HG02884 (cell line): ENCODE results near the gene MRPL20.
"Not testable (repeated sequence)": the region's sequence is repeated elsewhere in the genome, so short reads cannot be mapped to it uniquely, and the experiment has no call there.

Experiments
- ATAC-seq: cut with Tn5 transposase; IDR thresholded peaks from one replicate; pipeline ENCODE4 v1.9.1; 2021; ENCODE audit warnings: mild to moderate bottlenecking, moderate library complexity; ENCODE audit not compliant: unreplicated experiment

The MRPL20 gene

DNA sequence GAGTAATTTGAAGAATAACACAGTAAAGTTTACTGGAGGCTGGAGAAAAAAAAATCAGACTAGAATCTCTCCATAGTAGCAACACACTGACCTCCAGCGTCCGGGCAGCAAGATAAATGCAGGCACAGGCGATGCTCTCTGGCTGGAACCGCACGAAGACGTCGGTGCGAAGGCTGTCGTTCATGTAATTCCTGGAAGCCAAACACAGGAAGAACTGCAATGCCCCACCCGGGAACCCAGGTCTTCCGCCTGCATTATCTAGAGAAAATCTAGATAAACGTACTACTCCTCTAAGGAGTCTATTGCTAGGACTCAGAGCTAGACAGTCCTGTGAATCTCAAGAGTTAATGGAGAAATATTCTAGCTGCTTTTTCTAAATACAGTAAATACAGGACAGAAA, 16.4 kb downstream of the MRPL20 start:
- ATAC-seq, result no peak

DNA sequence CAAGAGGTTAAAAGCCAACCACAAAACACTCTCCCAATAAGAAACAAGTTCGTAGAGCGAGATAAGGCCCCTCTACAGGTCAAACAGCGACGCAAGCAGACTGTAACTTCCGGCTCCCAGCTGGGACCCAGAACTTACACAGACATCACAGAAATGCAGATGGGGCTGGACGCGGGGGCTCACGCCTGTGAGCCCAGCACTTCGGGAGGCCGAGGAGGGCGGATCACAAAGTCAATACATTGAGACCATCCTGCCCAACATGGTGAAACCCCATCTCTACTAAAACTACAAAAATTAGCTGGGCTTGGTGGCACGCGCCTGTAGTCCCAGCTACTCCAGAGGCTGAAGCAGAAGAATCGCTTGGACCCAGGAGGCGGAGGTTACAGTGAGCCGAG, 19.0 kb downstream of the MRPL20 start:
- no peak for ATAC-seq

DNA sequence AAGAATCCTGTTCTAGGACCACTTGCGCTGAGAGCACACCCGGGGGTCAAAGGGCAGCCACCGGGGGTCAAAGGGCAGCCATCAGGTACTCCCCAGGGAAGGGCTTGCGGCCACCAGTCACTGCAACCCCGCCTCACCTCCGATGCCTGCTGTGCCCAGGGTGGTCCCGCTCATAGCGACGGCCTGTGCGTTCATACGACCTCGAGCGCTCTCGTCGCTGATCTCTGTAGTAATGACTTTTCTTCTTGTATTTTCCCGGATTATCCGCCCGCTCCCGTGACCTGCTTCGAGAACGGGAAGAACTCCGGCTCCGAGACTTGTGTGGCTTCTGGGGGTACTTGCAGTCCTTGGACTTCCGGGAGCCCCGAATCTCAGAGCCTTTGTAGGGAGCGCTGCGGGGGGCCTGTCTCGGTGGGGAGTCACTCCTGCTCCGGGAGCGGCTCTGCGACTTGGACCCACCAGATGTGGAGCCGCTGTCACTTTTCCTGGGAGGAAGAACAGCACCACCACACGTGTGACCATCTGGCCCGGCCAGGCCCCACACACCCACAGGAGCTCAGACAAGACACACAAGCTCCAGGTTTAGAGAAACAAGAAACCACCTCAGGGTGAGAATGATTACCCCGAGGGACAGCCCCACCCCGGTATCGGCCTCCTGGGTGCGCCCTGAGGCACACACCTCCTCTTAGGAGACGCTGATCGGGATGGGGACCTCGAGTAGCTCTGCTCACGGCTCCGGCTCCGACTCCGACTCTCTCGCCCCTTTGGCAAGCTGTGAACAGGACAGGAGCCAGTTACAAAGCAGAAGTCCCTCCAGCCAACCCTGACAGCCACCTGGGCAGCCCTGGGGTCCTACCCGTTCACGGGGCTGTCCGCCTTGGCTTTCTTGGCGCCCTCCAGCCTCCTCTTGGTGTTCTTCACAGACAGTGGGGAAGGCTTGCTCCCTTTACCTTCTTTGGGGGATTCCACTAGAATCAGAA, 19.7 kb downstream of the MRPL20 start:
- no peak for ATAC-seq

DNA sequence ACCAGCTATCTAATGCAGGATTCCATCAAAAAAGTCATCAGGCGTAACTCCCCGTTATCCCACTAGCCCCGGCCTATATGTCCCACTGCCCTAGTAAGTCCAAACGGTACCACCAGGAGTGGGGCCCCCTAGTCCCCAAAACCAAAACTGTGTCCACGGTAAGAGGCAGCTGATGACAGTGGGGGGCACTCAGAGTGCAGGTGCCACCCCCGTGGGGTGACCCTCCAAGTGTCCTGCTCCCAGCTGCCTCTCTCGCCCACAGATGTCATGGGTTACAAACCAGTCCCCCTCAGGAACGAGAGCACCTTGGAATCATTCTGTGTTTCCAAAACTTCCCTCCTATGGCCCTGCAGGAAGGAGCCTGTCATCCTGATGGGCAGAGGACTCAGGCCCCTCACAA, 21.2 kb downstream of the MRPL20 start:
- ATAC-seq, result no peak

DNA sequence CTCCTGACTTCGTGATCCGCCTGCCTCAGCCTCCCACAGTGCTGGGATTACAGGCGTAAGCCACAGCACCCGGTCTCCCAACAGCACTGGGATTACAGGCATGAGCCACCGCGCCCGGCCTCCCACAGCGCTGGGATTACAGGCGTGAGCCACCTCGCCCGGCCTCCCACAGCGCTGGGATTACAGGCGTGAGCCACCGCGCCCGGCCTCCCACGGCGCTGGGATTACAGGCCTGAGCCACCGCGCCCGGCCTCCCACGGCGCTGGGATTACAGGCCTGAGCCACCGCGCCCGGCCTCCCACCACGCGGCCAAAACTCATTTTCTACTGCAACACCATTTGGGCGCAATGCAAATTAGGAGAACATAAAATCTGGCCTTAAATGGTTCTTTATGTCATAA, 21.8 kb downstream of the MRPL20 start:
- not testable (repeated sequence) for ATAC-seq

DNA sequence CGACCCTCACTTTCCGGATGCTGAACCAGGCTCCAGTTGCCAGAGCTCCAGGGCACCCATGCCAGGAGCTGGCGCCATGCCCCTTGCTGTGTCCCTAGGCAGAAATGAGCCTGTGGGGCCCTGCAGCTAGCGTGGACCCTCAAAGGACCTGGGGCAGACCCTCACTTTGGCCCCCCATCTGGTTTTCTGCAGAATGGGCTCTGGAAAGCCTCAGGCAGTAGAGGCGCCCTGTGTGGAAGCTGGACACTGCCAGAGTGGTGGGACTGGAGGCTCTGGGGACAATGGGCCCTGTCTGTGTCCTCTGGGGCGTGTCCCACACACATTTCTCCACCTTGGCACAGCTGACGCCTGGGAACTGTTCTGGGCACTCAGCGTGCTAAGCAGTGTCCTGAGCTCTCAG, 25.8 kb downstream of the MRPL20 start:
- ATAC-seq, result no peak

DNA sequence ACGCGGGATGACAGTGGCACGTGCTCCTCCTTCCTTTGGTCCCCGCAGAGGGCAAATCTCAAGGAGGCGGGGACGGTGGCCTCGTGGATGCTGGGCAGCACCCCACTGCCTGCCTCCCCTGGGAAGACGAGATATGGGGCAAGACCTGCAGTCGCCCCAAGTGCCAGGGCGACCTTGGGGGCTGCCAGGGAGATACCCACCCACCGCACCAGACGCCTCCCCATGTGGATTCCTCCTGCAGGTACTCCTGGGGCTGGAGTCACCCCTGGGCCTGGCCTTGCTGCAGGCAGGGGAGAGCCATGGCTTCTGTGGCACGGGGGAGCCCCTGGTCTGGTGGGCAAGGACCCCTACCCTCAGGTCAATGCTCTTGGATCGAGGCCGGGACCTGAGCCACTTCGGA, 26.2 kb downstream of the MRPL20 start:
- no peak for ATAC-seq

DNA sequence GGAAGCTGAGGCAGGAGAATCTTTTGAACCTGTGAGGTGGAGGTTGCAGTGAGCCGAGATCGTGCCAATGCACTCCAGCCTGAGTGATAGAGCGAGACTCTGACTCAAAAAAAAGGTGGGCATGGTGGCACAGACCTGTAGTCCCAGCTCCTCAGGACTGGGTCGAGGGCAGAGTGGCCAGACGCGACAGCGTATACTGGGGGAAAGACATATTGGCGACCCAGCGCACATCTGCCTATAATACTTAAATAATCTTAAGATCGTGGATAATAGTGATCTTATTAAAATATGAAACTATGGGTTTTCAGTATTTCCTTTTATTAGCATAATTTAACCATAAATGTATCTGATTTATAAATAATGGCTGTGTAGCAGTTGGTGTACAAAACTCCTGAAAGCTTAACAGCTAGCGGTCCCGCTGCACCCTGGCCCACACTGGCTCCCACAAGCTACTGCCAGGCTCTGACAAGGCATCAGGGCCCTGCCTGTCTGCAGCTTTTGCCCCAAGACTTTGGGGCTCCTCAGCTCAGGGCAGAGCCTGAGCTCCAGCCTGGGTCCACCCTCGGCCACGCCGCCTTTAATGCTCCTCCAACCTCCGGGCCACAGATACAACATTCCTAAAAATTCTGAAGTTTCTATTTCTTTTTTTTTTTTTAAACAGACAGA, 29.4 kb downstream of the MRPL20 start:
- no peak for ATAC-seq

DNA sequence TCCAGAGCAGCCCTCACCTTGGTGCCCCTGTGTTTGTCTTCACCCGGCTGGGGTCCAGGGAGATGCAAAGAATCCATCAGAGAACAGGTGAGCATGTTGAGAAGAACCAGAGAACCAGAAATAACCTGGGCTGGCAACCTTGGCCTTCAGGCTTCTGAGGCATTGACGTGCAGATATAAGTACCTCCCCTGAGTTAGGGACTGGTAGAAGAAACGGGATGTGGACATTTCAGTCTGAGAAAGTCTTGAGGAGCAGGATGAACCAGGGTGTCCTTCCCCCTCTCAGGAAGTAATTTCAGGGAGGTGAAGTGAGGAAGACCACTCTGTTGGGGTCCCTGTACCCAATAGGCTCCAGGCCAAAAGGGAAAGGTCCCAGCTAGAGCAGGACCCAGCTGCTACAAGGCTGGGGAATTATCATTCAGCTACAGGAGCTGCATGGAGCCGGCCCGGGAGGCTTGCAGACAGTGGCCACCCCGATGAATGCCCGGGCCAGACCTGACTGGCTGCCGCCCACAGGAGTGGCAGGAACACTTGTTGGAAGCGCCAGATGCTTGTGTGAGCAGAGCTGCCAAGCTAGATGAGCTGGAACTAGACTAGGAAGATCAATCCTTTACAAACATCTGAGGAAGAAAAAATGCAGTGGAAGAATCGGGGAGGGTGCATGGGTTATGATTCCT, 30.4 kb downstream of the MRPL20 start:
- no peak for ATAC-seq

DNA sequence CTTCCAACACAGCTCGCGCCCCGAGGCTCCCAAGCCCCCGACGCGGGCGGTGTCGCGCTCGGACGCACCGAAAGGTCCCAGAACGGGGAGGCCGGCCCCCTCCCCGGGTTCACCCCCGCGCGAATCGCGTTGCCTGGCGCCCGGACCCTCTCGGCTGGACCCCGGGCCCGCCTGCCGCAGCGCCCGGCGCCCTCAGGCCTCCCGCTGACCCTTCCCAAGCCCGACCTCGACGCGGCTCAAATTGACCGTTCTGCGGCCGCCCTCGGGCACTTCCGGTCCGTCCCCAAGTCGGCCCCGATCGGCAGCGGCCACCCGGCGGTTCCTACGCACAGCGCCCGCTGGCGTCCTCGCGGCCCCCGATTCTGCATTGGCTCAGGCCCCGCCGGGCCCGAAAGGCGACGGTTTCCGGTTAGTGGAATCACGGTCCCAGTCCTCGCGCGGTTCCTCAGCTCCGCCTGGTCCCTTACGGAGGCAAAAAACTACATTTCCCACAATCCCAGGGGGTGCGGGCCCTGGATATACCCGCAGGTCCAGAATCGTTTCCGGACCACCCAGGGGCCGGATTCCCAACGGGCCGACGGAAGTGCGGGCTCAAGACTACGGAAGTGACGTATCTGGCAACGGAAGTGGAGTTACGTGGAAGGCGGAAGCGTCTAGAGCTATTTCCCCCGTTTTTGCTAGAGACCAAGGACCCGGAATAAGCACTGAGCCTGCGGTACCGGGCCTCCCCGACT, 32.0 kb downstream of the MRPL20 start, which contains the start of gene AURKAIP1:
Gene AURKAIP1, minus strand, starts transcription at position 279 of the 734 bp plus-strand sequence. CDS start 451 bp downstream, outside the sequence.
- peak; percentile 80 for ATAC-seq

DNA sequence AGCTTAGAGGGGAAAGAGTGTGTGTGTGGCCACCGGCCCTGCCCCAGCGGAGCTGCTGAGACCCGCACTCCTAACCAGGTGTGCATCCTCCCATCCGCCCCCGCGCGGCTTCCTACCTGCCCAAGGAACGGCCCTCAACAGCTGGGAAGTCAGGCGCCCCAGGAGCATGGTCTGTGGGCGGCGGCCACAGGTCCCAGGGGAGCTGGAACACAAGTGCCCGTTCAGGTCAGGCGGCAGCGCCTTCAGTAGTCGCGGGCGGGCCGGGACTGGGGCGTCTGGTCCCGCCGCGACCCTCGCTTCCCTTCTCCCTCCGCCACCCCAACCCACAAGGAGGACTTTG, 32.5 kb downstream of the MRPL20 start:
- ATAC-seq, result no peak

DNA sequence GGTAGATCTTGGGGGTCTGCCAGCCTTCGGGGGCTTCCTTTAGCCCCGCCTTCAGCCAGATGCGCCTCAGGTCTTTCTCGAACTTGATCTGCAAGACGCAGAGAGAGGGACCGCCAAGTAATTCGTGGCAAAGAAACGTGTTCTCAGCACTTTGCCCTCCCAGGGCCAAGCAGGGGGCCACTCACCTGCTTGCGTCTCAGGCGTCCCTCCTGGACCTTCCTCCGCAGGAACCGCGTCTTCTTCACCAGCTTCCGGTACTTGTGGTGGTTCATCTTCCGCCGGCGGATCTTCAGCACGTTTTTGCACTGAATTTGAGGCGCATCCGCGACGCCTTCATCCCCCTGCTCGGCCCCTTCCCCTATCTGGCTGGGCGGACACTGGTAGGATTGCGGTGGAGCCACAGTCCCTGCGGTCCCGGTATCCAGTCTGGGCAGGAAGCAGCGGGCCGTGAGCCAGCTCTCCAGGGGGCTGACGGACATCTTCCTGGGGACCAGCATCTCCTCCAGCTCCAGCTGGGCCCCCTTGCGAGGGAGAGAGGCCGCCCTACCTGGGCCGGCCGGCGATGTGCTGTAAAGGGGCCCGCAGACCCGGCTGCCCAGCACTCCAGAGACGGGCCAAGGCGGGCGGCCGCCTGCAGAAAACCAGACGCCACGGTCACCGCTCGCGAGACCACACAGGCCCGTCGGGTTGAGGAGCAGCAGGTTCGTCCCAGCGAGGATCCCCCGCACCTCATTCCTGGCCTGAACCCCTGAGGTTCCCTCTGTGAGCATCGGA, 33.1 kb downstream of the MRPL20 start:
- ATAC-seq, result no peak

DNA sequence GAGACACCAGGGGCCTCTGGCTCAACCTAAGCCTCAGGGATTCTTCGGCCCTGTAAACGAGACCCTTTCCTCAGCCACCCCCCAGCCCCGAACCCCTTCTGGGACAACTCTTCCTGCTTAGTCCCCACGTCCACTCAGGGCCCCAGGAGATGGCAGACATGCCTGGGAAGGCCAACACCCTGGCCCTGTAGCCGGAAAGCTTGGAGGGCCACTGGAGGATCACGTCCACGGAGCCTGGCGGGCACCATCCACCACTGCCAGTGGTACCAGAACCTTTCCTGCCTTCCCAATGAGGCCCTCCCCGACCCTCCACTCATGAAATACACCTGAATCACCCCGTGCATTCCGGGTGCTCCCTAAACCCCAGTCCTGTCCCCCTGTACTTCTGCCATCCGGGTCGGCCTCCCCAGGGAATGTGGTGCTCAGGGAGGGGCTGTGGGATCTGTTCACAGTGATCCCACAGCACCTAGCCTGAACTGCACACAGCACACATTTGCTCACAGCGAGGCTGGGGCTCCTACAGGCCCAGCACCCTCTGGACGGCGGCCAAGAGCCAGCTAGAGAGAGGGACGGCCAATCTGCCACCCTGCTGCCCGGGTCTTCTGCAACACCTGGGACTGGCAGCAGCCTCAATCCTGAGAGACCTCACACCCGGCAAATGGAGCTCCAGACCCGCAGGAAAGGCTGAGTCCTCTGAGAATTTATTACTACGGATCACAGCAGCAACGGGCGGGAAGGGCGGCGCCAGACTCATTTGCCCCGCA, 33.9 kb downstream of the MRPL20 start:
- ATAC-seq, result no peak

DNA sequence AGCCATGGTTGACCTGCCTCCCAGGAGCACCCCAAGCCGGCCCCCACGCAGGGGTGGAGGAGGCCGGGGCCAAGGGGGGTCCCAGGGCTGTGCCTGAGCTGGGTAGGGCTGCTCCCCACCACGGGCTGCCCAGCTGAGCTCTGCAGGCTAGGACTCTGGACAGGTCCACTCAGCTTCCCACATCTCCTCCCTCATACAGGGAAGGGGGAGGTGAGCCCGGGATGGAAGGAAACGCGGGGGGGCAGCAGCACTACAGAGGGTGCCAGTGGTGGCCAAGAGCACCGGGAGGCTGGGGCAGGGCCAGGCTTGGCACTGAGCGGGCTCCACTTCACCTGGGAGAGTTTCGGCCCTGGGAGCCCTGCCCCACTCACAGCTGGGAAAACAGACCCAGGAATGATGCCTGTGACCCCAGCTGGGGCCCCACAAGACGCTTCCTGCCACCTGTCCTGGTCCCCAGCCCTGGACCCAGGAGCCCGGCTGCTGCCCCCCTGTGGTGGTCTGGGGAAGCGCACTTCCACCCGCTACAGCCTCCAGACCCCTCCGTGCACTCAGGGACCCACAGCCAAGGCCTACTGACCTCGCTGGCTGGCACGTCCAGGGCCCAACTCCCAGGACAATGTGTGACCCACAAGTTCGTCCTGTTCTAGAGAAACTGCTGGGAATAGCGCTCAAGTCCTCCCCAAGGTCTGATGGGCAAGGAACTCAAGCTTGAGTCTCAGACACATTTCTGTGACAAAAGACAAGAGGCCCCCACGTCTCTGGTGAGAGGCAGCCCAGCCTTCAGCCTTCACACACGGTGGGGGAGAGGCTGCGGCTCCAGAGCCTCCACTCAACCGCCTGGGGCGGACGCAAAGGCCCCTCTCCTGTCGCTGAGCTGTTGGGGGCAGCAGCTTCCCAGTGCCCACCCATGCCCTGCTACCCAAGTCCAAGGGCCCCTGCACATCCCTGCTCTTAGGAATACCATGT, 35.1 kb downstream of the MRPL20 start:
- ATAC-seq, result no peak

DNA sequence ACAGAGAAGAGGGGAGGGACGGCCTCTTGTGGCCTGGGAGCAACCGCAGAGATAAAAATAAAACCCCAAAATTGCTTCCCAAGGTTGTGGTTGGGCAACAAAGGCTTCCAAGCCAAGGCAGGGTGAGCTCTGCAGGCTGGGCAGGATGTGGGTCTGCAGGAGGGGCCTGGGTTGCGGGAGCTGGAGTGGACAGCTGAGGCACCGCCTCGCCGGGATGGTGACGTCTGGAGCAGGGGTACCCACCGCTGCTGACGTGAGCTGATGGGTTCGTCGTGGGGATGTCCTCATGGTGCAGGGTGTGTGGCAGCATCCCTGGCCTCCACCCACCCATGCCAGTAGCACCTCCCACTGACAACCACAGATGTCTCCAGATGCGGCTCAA, 35.7 kb downstream of the MRPL20 start:
- no peak for ATAC-seq

DNA sequence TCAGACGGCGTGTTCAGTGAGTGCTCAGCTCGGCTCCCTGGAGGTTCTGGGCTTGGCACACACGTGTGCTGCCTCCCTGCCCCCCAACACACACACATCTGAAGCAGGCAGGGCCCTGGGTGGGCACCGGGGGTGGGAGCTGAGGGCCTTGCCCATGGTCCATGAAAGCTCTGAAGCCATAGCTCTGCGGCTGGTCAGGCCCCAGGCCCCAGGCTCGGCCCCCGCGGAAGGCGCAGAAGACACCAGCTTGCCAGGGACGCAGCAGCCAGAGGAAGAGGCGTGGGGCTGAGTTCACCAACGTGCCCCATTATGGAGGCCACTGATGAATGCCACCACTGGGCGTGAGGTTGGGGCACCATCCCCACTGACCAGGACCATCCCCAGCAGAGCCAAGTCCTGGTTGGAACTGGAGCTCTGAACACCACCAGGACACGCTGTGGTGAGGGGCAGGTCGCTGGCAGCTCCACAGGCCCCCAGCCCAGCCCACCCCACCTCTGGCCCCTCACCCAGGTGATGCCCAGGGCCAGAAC, 36.3 kb downstream of the MRPL20 start:
- no peak for ATAC-seq

DNA sequence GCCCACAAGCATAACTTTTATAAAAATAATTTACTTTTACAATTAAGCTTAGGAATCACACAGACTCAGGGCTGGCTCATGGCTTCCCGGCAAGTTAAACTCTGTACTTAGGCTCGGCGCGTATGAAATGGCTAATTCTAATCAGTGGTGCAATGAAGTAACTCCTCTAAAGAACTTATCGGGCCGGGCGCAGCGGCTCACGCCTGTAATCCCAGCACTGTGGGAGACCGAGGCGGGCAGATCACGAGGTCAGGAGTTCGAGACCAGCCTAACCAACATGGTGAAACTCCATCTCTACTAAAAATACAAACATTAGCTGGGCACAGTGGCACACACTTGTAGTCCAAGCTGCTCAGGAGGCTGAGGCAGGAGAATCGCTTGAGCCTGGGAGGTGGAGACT, 37.0 kb downstream of the MRPL20 start:
- not testable (repeated sequence) for ATAC-seq

DNA sequence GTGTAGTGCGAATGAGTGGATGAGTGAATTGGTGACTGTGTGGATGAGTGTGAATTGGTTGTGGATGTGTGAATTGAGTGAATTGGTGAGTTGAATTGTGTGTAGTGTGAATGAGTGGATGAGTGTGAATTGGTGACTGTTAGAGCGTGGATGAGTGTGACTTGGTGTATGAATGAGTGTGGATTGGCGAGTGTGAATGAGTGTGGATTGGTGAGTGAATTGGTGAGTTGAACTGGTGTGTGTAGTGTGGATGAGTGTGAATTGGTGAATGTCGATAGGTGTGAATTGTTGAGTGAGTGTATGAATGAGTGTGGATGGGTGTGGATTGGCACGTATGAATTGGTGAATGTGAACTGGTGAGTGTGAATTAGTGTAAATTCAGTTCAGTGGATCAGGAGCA, 39.8 kb downstream of the MRPL20 start:
- ATAC-seq, result no peak
